ENCODE data around the gene GIMAP1.
A peak's percentile ranks its signal among the peaks of the same experiment; 100 is the strongest.
"Not testable (repeated sequence)": the region's sequence is repeated elsewhere in the genome, so short reads cannot be mapped to it uniquely, and the experiment has no call there.

Gene GIMAP1

DNA sequence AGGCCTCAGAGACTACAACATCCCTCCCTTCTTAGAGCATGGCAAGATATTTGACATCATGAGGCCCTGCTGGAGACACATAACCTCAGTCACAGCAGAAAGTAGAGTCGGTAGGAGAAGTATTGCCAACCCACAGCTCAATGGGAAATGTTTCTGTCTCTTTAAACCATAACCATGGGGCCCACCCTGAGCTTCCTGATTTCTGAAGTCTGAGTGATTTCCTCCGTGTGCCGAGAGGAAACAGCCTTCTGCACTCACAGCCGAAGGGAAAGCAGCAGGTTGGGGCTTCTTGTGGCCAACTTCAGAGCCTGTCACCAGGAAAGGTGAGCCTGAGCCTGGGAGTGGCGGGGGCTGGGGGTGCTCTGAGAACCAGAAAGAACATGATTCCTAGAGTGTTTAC, at the start of gene GIMAP1:
Gene GIMAP1 (plus strand): TSS at position 246 of the 400 bp plus-strand sequence. CDS start 2,435 bp downstream, outside the sequence.
- peak; percentile 41 to 46 for DNase-seq (ENCODE audit: extremely low read depth in 1 of 2, low read depth in 1 of 2)

DNA sequence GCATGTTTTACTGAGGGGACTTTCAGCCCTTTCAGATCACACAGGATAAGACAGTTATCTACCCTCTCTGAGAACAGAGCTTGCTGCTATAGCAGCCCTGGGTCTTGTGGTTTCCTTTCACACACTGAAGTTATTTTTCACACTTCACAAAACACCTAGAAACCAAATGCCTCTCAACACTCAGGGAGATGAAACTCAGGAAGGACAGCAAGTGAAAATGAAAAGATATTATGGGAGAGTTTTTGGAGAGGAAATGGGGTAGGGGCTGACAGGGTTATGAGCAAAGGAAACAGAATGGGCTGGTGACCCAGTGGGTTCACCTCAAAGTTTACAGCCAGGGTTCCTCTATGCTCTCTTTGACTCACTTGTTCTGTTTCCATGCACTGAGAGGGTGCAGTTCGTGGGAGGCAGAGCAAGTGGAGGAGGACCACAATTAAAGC, 47.9 kb upstream of the GIMAP1 start:
- peak; percentile 24 to 40 for DNase-seq (ENCODE audit: extremely low read depth in 1 of 2, low read depth in 1 of 2)

DNA sequence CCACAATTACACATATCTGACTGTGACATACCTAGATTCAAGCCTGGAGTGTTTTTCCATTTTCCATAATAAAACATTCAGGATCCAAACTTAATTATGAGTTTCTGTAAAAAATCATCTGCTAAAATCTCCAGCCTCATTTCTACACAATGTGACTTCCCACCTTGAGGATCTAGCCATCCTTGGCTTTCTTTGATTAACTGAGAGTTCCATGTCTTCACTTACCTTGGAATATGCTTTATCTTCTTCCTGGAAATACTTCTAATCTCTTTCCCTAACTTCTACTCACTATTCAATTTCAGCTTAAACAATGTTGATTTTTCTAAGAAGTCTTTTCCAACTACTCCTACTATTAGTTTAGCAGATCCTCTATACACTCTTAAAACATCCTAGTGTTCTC, 47.4 kb upstream of the GIMAP1 start:
- DNase-seq (ENCODE audit: extremely low read depth in 1 of 2, low read depth in 1 of 2): no peak

DNA sequence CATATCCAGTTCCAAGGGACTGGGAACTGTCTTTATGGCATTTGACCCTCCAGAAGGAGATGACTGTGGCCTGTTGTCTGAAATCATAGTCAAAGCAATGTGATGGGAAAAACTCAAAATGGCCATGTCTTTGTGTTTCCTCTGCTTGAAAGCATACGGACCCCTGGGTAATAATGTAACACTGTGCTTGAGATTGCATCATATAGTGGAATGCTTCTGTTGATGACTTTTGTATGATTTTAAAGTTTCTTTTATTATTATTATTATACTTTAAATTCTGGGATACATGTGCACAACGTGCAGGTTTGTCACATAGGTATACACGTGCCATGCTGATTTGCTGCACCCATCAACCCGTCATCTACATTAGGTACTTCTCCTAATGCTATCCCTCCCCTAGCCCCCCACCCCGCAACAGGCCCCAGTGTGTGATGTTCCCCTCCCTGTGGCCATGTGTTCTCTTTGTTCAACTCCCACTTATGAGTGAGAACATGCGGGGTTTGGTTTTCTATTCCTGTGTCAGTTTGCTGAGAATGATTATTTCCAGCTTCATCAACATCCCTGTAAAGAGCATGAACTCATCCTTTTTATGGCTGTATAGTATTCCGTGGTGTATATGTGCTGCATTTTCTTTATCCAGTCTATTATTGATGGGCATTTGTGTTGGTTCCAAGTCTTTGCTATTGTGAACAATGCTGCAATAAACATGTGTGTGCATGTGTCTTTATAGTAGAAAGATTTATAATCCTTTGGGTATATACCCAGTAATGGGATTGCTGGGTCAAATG, 44.4 kb upstream of the GIMAP1 start:
- not testable (repeated sequence) for DNase-seq (ENCODE audit: extremely low read depth in 1 of 2, low read depth in 1 of 2)

DNA sequence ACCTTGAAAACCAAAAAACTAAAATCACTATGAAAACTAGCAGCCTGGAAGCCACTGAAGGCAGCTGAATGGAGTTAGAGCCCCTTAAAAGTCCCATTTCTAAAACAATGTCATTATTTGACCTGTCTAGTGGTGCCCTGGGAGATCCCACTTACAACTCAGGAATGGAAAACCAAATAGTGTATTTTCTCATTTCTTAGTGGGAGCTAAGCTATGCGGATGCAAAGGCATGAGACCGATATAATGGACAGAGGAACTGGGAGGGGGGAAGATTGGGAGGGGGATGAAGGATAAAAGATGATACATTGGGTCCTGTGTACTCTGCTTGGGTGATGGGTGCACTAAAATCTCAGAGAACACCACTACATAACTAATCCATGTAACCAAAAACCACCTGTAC, 40.7 kb upstream of the GIMAP1 start:
- DNase-seq (ENCODE audit: extremely low read depth in 1 of 2, low read depth in 1 of 2): no peak

DNA sequence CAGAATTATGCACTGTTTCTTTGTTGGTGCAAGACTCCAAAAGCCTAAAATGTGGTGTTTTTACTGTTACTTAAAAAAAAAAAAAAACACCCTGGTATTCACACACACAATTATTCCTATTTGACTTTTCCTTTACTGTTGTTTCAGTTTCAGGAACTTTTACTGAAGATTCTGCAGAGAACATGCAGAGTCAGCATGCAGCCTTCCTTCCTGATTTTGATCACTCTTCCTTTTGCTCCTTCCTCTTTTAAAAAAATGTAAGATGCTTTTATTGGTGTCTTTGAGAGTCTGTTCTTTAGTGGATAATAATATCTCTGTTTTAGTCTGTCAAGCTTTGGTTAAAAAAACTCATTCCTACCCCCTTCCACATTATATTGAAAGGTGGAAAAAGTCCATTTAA, 40.1 kb upstream of the GIMAP1 start:
- not testable (repeated sequence) for DNase-seq (ENCODE audit: extremely low read depth in 1 of 2, low read depth in 1 of 2)

DNA sequence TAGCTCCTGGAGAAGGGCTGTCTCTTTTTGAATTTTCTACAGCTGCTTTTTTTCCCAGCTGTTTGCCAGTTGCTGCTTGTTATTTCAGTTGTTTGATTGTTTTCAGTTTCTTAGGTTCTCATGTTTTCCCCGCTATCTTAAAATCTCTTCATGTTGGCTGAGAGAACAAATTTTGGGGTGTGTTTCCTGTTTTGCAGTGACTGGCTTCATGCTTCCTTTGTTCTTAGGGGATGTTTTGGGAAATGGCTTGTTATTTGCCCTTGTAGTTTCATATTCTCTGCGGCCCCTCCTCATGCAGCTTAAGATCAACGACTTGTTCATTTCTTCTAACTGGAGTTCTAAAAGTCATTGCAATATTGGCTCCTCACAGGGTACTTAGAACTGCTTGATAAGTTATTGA, 39.6 kb upstream of the GIMAP1 start:
- DNase-seq (ENCODE audit: extremely low read depth in 1 of 2, low read depth in 1 of 2): not testable (repeated sequence)

DNA sequence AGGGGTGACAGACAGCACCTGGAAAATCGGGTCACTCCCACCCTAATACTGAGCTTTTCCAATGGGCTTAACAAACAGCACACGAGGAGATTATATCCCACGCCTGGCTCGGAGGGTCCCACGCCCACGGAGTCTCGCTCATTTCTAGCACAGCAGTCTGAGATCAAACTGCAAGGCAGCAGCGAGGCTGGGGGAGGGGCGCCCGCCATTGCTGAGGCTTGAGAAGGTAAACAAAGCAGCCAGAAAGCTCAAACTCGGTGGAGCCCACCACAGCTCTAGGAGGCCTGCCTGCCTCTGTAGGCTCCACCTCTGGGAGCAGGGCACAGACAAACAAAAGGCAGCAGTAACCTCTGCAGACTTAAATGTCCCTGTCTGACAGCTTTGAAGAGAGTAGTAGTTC, 37.8 kb upstream of the GIMAP1 start:
- not testable (repeated sequence) for DNase-seq (ENCODE audit: extremely low read depth in 1 of 2, low read depth in 1 of 2)

DNA sequence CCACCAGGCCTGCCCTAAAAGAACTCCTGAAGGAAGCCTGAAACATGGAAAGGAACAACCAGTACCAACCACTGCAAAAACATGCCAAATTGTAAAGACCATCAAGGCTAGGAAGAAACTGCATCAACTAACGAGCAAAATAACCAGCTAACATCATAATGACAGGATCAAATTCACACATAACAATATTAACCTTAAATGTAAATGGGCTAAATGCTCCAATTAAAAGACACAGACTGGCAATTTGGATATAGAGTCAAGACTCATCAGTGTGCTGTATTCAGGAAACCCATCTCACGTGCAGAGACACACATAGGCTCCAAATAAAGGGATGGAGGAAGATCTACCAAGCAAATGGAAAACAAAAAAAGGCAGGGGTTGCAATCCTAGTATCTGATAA, 36.0 kb upstream of the GIMAP1 start:
- DNase-seq (ENCODE audit: extremely low read depth in 1 of 2, low read depth in 1 of 2): not testable (repeated sequence)

DNA sequence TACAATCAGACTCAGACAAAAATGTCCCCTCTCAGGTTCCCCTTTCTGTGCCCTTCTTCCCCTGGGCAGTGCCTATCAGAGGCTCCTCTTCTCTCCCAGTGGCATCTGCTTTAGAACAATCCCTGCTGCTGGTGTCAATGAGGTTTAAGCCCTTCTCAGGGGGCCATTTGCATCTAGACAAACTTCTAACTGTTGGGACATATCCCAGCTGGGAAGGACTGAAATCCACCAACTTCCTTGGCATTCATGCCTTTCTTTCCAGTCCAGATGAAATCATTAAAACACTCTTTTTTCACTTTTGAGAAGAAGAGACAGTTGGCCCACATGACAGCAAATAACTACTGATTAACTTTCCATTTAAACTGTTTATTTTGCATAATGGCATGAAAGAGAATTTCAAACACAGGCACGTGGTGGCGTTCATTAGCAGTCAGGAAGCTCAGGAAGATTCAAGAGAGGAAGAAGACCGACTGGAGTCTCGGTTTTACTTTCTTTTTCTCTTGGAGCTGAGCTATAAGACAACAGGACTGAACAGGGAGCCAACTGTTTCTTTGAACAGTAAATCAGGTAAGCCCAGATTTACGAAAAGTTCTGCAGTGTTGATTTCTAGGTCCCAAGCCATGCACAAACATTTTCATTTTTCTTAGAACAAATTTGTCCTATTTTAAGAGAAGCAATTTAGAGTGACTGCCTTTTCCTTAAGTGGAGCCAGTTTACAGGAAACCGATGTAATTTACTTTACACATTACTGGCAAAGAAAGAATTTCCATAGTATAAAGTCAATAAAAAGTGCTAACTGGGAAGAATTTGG, 31.0 kb upstream of the GIMAP1 start, which contains the start of gene GIMAP2:
Gene GIMAP2 (plus strand): TSS at position 488 of the 811 bp plus-strand sequence. CDS start 1,354 bp downstream, outside the sequence.
- DNase-seq (ENCODE audit: extremely low read depth in 1 of 2, low read depth in 1 of 2): no peak

DNA sequence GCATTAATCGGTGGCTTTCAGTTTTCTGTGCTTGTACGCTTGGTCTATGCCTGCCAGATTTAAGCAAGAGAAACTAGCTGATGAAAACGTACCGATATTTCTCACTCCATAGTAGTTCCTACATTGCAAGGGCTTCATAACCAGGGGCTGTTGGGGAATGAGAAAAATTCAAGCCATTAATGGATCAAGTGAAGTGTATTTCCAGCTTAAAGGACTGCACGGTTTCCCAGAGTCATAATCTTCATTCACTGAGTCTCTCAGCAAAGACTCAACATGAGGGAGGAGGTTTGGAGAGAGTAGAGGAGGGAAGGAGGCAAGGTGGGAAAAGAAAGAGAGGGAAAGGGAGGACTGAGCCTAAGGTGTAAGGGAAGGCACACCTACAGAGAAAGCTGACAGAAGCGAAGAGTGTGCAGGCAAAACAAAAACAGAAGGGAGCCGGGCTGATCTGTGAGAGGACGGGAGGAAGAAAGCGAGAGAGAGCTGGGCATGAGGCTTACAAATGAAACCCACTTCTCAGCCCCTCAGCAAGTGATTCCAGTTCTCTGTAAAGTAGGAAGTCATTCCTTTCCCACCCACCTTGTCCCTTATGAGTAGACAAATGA, 30.3 kb upstream of the GIMAP1 start:
- DNase-seq (ENCODE audit: extremely low read depth in 1 of 2, low read depth in 1 of 2): no peak

DNA sequence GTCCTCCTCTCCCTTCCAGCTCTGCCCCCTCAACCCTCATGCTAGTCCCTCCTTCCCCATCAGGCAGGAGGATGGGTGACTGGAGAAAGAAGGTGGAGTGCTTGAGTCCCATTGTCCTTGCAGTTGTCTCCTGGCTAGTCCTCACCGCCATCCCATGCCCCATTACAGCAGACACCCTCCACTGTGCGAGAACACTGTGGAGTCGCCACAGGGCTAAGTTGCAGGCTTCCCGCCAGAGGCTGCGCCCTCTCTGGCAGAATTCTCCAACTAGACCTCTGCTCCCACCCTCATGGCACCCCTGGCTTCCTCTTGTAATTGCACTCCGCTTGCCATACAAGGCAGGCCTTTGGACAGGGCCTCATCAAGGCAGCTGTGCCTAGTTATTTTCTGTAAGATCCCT, 27.8 kb upstream of the GIMAP1 start:
- no peak for DNase-seq (ENCODE audit: extremely low read depth in 1 of 2, low read depth in 1 of 2)

DNA sequence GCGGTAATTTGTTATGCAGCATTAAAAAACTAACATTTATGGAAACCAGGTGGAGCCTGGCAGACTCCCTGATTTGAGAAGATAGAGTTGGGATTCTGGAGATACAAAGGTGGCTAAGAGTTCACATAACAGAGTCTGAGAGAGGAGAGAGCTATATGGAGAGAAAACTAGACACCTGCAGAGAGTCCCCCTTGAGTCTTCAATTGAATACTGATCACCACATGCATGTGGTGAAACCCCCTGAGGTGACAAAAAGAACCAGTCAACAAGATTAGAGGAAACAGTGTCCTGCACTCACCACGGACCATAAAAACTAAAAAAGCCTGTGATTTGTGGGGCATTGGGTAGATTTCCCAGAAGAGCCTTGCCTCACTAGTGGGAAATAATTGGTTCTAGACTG, 20.8 kb upstream of the GIMAP1 start:
- no peak for DNase-seq (ENCODE audit: extremely low read depth in 1 of 2, low read depth in 1 of 2)

DNA sequence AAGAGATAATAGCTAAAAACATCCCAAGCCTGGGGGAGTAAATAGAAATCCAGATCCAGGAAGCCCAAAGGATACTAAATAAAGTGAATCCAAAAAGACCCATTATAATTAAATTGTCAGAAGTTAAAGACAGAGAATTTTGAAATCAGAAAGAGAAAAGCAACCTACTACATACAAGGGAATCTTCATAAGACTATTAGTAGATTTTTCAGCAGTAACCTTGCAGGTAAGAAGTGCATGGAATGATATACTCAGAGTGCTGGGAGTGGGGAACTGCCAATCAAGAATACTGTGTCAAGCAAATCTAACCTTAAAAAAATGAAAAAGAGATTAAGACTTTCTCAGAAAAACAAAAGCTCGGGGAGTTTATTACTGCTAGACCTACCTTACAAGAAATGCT, 13.2 kb upstream of the GIMAP1 start:
- no peak for DNase-seq (ENCODE audit: extremely low read depth in 1 of 2, low read depth in 1 of 2)

DNA sequence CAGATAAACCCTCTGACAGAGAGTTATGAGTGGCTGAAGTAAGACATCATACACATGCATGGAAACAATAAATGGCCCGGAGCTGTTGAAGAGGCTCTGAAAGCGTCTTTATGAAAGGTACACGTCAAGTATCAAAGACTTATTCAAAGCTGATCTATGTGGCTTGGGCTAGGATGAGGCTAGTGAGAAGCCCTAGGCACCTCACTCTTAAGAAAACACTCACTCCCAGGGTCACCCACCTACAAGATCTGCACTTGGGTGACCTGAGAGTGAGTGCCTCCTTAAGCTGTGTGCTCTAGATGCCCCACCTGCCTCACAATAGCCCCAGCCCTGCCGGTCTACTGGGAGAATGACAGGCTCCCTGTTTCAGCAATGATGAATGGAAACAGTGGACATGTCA, 1.1 kb upstream of the GIMAP1 start:
- DNase-seq (ENCODE audit: extremely low read depth in 1 of 2, low read depth in 1 of 2): no peak

DNA sequence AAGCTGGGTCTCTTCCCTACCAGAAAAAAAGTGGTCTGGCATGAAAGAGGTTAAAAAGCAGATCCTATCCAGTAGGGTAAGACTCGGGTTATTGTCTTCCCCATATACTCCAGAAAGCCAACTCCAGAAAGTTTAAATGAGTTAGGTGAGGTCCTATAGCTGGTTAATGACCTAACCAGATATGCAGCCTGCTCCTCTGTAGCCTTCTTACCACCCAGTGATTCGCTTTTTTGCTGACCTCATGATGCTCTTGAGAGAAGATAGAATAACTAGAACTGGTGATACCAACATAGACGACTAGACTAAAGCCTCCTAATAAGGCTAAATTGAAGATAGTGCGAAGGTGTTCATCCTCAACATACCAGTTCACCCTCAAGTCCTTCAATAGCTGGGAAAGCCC, 675 bp upstream of the GIMAP1 start:
- no peak for DNase-seq (ENCODE audit: extremely low read depth in 1 of 2, low read depth in 1 of 2)

DNA sequence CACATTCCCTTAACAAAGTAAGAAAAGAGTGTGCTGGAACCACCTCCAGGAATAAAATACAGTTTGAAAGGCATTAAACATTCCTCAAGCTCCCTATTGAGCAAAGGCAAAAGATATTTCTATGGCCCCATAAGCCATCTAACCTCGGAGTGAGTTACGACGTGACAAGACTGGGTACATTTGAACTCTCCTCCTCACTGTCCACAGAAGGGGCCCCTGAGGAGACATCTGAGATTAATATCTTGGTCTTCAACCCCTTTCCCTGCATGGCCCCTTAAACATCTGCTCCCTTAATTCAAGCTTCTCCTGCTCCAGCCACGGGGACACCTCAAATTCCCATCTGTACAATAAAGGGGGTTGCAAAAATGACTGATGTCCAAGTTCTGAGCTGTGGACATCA, 526 bp downstream of the GIMAP1 start:
- no peak for DNase-seq (ENCODE audit: extremely low read depth in 1 of 2, low read depth in 1 of 2)

DNA sequence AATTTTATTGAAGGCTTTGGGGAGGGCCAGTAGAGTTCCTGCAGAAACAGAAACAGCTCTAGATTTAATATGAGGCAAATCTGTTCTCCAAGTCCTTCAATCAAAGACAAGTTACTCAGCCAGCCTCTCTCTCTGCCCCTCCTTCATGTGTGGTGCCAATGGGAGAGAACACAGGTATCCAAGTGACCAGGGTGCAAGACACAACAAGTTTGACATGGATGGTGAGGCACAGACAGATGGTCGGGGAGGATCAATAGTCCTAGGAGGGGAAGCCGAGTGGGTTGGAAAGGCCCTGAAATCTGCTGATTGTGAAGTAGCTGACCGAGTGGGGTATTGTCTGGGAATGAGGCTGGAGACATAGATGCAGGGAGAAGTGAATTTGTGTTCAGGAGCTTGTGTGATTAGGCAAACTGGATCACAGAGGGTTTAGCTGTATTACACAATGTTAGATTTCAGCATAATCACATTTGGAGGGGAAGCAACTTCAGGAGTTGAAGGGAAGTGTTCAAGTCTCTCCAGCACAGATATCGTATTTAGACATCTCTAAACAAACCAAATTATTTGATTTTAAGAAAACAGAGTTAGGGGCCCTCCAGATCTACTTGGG, 1.5 kb downstream of the GIMAP1 start:
- DNase-seq (ENCODE audit: extremely low read depth in 1 of 2, low read depth in 1 of 2): no peak

DNA sequence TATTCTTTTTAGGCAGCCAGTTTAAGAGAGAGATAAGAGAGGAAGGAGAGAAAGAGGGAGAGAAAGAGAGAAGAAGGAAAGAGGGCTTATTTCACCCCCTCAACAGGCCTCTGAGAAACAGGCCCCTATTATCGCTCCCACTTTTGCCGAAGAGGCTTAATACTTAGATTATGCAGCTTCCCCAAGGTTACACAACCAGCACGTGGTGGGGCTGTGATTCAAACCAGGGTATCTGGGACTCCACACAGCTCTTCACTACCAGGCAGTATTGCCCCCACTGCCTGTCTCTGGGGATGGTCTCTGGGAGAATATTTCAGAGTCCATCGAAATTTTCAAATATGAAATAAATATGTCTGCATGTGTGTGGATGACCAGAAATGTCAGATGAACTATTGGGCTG, 3.0 kb downstream of the GIMAP1 start:
- DNase-seq (ENCODE audit: extremely low read depth in 1 of 2, low read depth in 1 of 2): no peak

DNA sequence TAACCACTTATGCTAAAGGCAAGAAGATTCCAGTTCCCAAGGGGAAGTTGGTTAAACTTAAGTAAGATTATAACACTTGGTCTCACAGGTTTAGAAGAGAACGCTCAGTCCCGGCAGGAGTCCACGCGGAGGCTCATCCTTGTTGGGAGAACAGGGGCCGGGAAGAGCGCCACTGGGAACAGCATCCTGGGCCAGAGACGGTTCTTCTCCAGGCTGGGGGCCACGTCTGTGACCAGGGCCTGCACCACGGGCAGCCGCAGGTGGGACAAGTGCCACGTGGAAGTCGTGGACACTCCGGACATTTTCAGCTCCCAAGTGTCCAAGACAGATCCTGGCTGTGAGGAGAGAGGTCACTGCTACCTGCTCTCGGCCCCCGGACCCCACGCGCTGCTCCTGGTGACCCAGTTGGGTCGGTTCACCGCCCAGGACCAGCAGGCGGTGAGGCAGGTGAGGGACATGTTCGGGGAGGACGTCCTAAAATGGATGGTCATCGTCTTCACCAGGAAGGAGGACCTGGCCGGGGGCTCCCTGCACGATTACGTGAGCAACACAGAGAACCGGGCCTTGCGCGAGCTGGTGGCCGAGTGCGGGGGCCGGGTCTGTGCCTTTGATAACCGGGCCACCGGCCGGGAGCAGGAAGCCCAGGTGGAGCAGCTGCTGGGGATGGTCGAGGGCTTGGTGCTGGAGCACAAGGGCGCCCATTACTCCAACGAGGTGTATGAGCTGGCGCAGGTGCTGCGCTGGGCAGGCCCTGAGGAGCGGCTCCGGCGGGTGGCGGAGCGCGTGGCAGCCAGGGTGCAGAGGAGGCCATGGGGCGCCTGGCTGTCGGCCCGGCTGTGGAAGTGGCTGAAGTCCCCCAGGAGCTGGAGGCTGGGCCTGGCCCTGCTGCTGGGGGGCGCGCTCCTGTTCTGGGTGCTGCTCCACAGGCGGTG, 3.8 kb downstream of the GIMAP1 start:
- no peak for DNase-seq (ENCODE audit: extremely low read depth in 1 of 2, low read depth in 1 of 2)
